Adipocyte (in vitro differentiated cells): ENCODE results near the gene MRTFA.
"Not testable (repeated sequence)": the region's sequence is repeated elsewhere in the genome, so short reads cannot be mapped to it uniquely, and the experiment has no call there.

ENCODE experiments used
- DNase-seq: peaks from one replicate; pipeline ENCODE4 v3.0.0-alpha.2; 2015; ENCODE audit warnings: low read depth
- H3K27me3 ChIP-seq: replicated peaks from 2 replicates; pipeline ENCODE4 v1.7.0; 2013; ENCODE audit warnings: mild to moderate bottlenecking, low read length, moderate library complexity; ENCODE audit not compliant: control insufficient read depth, insufficient read depth
- H3K36me3 ChIP-seq: 2 replicates; pipeline ENCODE4 v1.7.0; 2013; ENCODE audit warnings: low read length, mild to moderate bottlenecking, moderate library complexity; ENCODE audit not compliant: control insufficient read depth, insufficient read depth, severe bottlenecking
- H3K4me1 ChIP-seq: 2 replicates; pipeline ENCODE4 v1.7.0; 2013; ENCODE audit warnings: mild to moderate bottlenecking, low read length, moderate library complexity; ENCODE audit not compliant: control insufficient read depth, insufficient read depth
- H3K4me3 ChIP-seq: 2 replicates; pipeline ENCODE4 v1.7.0; 2013; ENCODE audit warnings: mild to moderate bottlenecking, low read length, moderate library complexity
- H3K9ac ChIP-seq: 2 replicates; pipeline ENCODE4 v1.7.0; 2013; ENCODE audit warnings: mild to moderate bottlenecking, low read length, moderate library complexity
- H3K9me3 ChIP-seq: 2 replicates; pipeline ENCODE4 v1.7.0; 2013; ENCODE audit warnings: mild to moderate bottlenecking, low read length, moderate library complexity; ENCODE audit not compliant: control insufficient read depth

Gene MRTFA

DNA sequence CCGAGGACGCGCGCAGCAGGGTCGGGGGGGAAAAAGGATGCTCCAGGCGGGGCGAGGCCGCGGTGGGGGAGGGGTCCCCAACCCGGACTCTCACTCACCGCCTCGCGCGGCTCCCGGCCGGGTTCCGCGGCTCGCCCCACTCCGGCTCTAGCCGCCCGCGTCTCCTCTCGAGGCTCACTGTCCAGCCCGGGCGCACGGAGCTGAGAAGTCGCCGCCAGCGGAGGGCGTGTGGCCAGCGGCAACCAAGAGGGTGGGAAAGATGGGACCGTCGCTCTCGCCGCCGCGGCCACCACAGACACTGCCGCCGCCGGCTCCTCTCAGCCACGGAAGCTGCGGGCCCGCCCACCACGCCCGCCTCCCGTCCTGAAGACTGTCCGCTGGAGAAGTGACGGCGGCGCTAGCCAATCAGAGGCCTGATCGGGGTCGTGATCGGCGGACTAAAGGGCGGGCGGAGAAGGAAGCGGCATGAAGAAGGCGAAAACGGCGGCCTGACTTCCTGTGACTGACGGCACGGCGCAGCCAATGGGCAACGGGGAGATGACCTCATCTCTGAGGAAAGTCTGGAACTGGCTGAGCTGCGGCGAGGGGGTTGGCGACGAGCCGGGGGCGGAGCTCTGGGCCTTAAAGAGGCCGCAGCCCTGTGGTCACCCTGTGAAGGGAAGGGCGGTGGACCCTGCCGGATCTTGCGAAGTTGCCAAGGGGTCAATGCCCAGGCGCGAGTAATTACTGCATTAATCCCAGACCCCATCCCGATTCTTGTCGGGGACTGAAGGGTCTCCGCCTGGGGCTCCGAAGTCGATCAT lies at the start of gene MRTFA:
MRTFA (minus strand) TSS at position 340 of the 803 bp plus-strand sequence.
- H3K9me3 ChIP-seq = no peaks in the 10 kb centered on the region
- H3K9ac ChIP-seq = peak within 1 kb of the TSS; percentile 91
- H3K27me3 ChIP-seq = no peaks in the 10 kb centered on the region
- no peaks in the 10 kb centered on the region for H3K36me3 ChIP-seq
- peak within 1 kb of the TSS; percentile 82 for H3K4me3 ChIP-seq
- DNase-seq = peak; percentile 100
- H3K4me1 ChIP-seq = peaks cover 24% of the 10 kb centered on the region

DNA sequence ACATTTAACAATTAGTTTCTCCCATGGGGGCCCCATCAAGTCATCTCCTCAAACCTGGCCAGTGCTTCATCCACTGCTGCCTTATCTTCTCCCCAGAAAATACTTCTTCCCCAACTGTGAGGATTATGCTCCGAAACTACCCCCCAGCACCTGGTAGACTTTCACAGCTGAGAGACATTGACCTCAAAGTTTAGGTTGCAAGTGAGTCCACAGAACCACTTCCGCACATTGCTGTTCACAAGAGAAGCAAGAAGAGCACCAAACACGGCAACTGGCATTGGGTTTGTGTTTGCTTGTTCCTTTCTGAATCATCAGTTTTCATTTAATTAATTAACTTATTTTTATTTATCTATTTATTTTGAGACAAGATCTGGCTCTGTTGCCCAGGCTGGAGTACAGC lies 48.9 kb upstream of the MRTFA start:
- H3K27me3 ChIP-seq = no peaks in the 10 kb centered on the region
- H3K4me3 ChIP-seq = no peak overlapping the region
- H3K36me3 ChIP-seq = no peaks in the 10 kb centered on the region
- H3K9me3 ChIP-seq = no peaks in the 10 kb centered on the region
- no peak overlapping the region for H3K9ac ChIP-seq
- H3K4me1 ChIP-seq = peaks cover 6% of the 10 kb centered on the region
- DNase-seq = no peak

GRCh38 chr22:40684728-40685127 lies 48.2 kb upstream of the MRTFA start:
- Histone ChIP-seq H3K4me1 (peaks cover 7% of the 10 kb centered on the region), H3K27me3 (no peaks in the 10 kb centered on the region), H3K9ac (no peak overlapping the region), H3K4me3 (no peak overlapping the region), H3K9me3 (no peaks in the 10 kb centered on the region), H3K36me3 (no peaks in the 10 kb centered on the region)
- DNase-seq = no peak

DNA sequence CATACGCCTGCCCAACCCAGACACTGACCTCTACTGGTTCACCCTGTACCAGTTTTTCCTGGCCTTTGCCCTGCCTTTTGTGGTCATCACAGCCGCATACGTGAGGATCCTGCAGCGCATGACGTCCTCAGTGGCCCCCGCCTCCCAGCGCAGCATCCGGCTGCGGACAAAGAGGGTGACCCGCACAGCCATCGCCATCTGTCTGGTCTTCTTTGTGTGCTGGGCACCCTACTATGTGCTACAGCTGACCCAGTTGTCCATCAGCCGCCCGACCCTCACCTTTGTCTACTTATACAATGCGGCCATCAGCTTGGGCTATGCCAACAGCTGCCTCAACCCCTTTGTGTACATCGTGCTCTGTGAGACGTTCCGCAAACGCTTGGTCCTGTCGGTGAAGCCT lies 44.9 kb upstream of the MRTFA start:
- no peak for DNase-seq
- Histone ChIP-seq H3K27me3 (peaks cover 10% of the 10 kb centered on the region), H3K4me1 (peaks cover 17% of the 10 kb centered on the region), H3K9me3 (no peaks in the 10 kb centered on the region), H3K4me3 (no peak overlapping the region), H3K9ac (no peak overlapping the region), H3K36me3 (no peaks in the 10 kb centered on the region)

GRCh38 chr22:40680819-40681183 lies 44.3 kb upstream of the MRTFA start:
- Histone ChIP-seq H3K36me3 (no peaks in the 10 kb centered on the region), H3K4me3 (no peak overlapping the region), H3K9ac (no peak overlapping the region), H3K27me3 (peaks cover 10% of the 10 kb centered on the region), H3K9me3 (no peaks in the 10 kb centered on the region), H3K4me1 (peaks cover 17% of the 10 kb centered on the region)
- no peak for DNase-seq

GRCh38 chr22:40679964-40680818 lies 43.7 kb upstream of the MRTFA start:
- Histone ChIP-seq H3K27me3 (peaks cover 10% of the 10 kb centered on the region), H3K9ac (no peak overlapping the region), H3K4me3 (no peak overlapping the region), H3K4me1 (peaks cover 17% of the 10 kb centered on the region), H3K9me3 (no peaks in the 10 kb centered on the region), H3K36me3 (no peaks in the 10 kb centered on the region)
- DNase-seq = peak; percentile 5

DNA sequence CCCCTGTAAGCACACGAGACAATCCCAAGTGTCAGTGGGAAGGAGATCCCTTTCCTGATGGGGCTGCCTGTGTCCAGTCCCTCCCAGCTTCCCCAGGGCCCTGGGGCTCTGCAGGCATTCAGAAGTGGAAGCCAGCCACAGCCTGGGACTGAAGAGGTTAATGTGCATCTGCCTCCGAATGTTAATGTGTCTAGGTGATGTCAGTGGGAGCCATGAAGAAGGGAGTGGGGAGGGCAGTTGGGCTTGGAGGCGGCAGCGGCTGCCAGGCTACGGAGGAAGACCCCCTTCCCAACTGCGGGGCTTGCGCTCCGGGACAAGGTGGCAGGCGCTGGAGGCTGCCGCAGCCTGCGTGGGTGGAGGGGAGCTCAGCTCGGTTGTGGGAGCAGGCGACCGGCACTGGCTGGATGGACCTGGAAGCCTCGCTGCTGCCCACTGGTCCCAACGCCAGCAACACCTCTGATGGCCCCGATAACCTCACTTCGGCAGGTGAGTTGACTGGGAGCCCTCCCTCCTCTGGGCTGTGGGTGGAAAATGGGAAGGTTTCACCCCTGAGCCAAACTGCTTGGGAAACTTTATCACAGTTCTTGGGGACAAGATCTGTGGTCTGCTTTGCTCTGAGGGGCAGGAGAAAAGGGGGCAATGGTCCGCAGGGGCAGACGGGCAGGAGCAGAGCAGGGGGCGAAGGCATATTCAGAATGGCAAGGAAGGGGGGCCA lies 42.9 kb upstream of the MRTFA start, which contains the start of gene MCHR1:
MCHR1 (plus strand) TSS at position 236 of the 715 bp plus-strand sequence; CDS start at position 405, 169 bp downstream.
- no peaks in the 10 kb centered on the region for H3K9me3 ChIP-seq
- no peak within 1 kb of the TSS for H3K9ac ChIP-seq
- peaks cover 17% of the 10 kb centered on the region for H3K4me1 ChIP-seq
- peaks cover 10% of the 10 kb centered on the region for H3K27me3 ChIP-seq
- DNase-seq = no peak
- peak within 1 kb of the TSS; percentile 63 for H3K4me3 ChIP-seq
- no peaks in the 10 kb centered on the region for H3K36me3 ChIP-seq

DNA sequence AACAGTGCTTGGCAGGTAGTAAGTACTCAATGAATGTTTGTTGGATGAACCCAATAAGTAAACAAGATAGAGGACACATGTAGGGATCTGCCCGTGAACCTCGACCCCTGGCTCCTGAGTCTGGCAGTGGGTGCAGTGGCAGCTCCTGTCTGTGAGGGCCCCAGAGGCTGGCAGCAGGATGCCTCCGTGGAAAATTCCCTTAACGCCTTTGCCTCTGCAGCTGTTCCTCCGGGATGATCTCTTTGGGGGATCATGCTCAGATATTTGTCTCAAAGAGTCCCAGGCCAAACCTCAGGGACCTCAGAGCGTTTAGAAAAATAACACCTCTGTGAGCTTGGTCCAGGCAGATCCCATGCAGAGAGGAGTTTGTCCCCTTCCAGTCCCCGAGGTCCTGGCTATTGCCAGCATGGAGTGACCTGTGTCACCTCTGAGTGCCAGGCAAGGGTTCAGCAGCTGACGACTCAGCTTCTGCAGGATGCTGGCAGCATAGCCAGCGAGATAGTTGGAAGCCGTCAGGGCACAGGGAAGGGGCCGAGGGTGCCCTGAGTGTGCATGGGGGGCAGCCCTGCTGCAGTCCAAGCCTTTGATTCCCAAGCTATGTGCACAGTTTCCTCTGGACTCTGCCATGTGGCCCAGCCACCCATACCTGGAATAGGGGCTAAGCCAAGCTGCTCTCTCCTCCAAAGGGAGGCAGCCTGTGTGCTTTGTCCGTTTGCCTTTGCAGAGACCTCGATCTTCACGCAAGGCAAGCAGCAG lies 42.2 kb upstream of the MRTFA start:
- Histone ChIP-seq H3K36me3 (no peaks in the 10 kb centered on the region), H3K4me1 (peaks cover 17% of the 10 kb centered on the region), H3K27me3 (peaks cover 10% of the 10 kb centered on the region), H3K4me3 (peak overlapping the region; percentile 63), H3K9me3 (no peaks in the 10 kb centered on the region), H3K9ac (no peak overlapping the region)
- DNase-seq = no peak

DNA sequence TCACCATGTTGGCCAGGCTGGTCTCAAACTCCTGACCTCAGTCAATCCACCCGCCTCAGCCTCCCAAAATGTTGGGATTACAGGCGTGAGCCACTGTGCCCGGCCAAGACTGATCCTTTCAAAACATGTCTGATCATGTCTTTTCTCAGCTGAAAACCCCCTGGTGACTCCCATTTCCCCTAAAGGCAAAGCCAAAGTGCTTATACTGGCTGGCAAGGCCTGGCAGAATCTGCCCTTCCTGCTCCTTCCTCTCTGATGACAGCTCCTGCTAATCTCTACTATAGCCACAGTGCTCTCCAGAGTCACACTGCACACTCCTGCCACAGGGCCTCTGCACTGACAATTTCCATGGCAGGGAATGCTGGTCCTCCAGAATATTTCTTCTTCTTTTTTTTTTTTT lies 40.1 kb upstream of the MRTFA start:
- H3K36me3 ChIP-seq = no peaks in the 10 kb centered on the region
- H3K9me3 ChIP-seq = no peaks in the 10 kb centered on the region
- no peak for DNase-seq
- H3K27me3 ChIP-seq = peaks cover 10% of the 10 kb centered on the region
- peaks cover 12% of the 10 kb centered on the region for H3K4me1 ChIP-seq
- H3K4me3 ChIP-seq = no peak overlapping the region
- no peak overlapping the region for H3K9ac ChIP-seq

GRCh38 chr22:40676166-40676565 lies 39.6 kb upstream of the MRTFA start:
- peaks cover 12% of the 10 kb centered on the region for H3K4me1 ChIP-seq
- not testable (repeated sequence) for H3K36me3 ChIP-seq, H3K9me3 ChIP-seq, DNase-seq, H3K4me3 ChIP-seq, H3K9ac ChIP-seq
- H3K27me3 ChIP-seq = peaks cover 10% of the 10 kb centered on the region
